Measurements from ENCODE around the gene PRELP. TPM values are rescaled to one million over a fixed set of nuclear protein-coding genes. Genes with fewer than 3 reads are reported as not detected.

The PRELP gene
- polyA plus RNA-seq = not detected

DNA sequence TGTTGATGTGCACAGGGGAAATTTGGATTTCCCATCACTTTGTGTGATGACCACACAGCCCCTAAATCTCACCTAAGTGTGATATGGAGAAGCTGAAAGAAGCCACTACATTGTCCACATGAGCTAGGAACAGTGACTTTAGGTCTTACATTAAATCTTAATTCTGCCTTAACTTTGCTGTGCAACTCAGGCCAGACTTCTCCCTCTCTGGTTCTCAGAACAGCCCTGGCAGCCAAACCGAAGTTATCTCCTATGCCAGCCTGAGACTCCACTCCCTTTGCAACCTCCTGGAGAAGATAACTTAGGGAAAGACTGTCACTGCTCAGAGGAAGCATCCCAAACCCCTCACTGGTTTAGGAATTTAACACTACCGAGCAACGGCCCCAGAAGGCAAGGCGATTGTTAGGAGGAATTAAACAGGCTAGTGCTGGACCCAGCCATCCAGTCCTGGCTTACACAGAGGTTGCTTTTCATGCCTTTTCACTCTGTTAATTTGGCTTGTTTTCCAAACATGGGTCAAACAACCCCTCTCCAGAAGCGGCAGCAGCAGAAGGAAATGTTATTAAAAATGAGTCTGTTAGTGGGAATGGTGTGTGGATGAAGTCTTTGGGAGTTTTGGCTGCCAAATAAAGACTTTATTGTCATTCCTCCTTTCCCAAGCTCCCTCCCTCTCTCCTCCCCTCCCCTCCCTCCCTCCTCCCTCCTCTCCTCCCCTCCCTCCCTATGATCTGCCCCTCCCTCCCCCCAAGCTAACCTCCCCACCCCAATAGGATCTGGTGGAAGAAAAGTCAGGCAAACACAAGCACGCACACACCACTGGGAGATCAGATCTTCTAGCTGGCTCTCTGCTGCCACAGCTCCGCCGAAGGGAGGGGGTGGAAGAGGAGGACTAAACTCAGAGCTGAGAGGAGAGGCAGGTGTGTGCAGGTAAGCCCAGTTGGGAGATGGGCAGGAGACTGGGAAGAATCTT lies at the start of gene PRELP:
Gene PRELP (plus strand): TSS at position 795 of the 970 bp plus-strand sequence. CDS start 7,379 bp downstream, outside the sequence.
- Mint-ChIP-seq H3K4me3 (no peak within 1 kb of the TSS), H3K27ac (no peak within 1 kb of the TSS), H3K36me3 (no peaks in the 10 kb centered on the region), H3K27me3 (ENCODE audit: low read depth in 3 of 3) (peaks cover 5 to 8% (median 7%) of the 10 kb centered on the region in 3 donors), H3K4me1 (no peaks in the 10 kb centered on the region), H3K9me3 (no peaks in the 10 kb centered on the region)
- DNase-seq = no peak

DNA sequence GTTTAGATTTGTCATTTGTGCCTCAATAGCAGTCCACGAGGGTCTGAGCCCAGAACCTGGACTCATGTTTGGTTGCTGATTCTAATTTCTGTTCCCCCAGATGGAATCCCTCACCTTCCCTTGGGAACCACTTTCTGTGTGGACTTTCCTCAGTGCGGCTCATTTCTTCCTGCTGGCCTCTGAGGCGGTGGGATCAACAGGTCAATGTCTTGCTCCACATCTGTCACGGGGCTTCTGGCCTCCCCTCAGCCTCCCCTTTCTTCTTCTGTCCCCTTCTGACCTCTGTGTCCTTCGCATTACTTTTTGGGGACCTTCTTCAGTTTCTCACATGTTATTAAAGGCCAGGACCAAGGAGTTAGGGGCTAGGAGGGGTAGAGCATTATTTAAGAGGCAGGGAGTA lies 49.2 kb upstream of the PRELP start:
- DNase-seq = no peak
- Mint-ChIP-seq H3K4me1 (no peaks in the 10 kb centered on the region), H3K27me3 (ENCODE audit: low read depth in 3 of 3) (peaks cover 8 to 12% (median 11%) of the 10 kb centered on the region in 3 donors), H3K27ac (no peak overlapping the region), H3K9me3 (peaks cover 0 to 2% (median 0%) of the 10 kb centered on the region in 6 donors), H3K4me3 (no peak overlapping the region), H3K36me3 (no peaks in the 10 kb centered on the region)

GRCh38 chr1:203426870-203427269 lies 48.7 kb upstream of the PRELP start:
- Mint-ChIP-seq H3K4me1 (no peaks in the 10 kb centered on the region), H3K36me3 (no peaks in the 10 kb centered on the region), H3K4me3 (no peak overlapping the region), H3K27me3 (ENCODE audit: low read depth in 3 of 3) (peaks cover 8 to 12% (median 11%) of the 10 kb centered on the region in 3 donors), H3K9me3 (peaks cover 0 to 2% (median 0%) of the 10 kb centered on the region in 6 donors), H3K27ac (no peak overlapping the region)
- no peak for DNase-seq

GRCh38 chr1:203427451-203427850 lies 48.2 kb upstream of the PRELP start:
- Mint-ChIP-seq H3K4me1 (no peaks in the 10 kb centered on the region), H3K27me3 (ENCODE audit: low read depth in 3 of 3) (peaks cover 8 to 12% (median 11%) of the 10 kb centered on the region in 3 donors), H3K36me3 (no peaks in the 10 kb centered on the region), H3K4me3 (no peak overlapping the region), H3K9me3 (peaks cover 0 to 2% (median 0%) of the 10 kb centered on the region in 6 donors), H3K27ac (no peak overlapping the region)
- DNase-seq = no peak

- Mint-ChIP-seq H3K27me3 (ENCODE audit: low read depth in 3 of 3) (peaks cover 7 to 12% (median 12%) of the 10 kb centered on the region in 3 donors), H3K36me3 (no peaks in the 10 kb centered on the region), H3K27ac (no peak overlapping the region), H3K9me3 (peaks cover 0 to 3% (median 0%) of the 10 kb centered on the region in 6 donors), H3K4me3 (no peak overlapping the region), H3K4me1 (no peaks in the 10 kb centered on the region)
- no peak for DNase-seq
These were observed 46.5 kb upstream of the PRELP start for GRCh38 chr1:203428981-203429599.

GRCh38 chr1:203435615-203436014 lies 40.0 kb upstream of the PRELP start:
- H3K4me1 Mint-ChIP-seq = no peaks in the 10 kb centered on the region
- H3K4me3 Mint-ChIP-seq = no peak overlapping the region
- DNase-seq = no peak
- peaks cover 0 to 4% (median 0%) of the 10 kb centered on the region in 6 donors for H3K9me3 Mint-ChIP-seq
- H3K27ac Mint-ChIP-seq = no peak overlapping the region
- H3K27me3 Mint-ChIP-seq (ENCODE audit: low read depth in 3 of 3) = peaks cover 4 to 10% (median 6%) of the 10 kb centered on the region in 3 donors
- H3K36me3 Mint-ChIP-seq = no peaks in the 10 kb centered on the region

GRCh38 chr1:203437696-203438315 lies 37.8 kb upstream of the PRELP start:
- Mint-ChIP-seq H3K4me3 (no peak overlapping the region), H3K9me3 (peaks cover 0 to 4% (median 0%) of the 10 kb centered on the region in 6 donors), H3K27me3 (ENCODE audit: low read depth in 3 of 3) (peaks cover 5 to 7% (median 6%) of the 10 kb centered on the region in 3 donors), H3K27ac (no peak overlapping the region), H3K36me3 (no peaks in the 10 kb centered on the region), H3K4me1 (no peaks in the 10 kb centered on the region)
- DNase-seq = no peak

DNA sequence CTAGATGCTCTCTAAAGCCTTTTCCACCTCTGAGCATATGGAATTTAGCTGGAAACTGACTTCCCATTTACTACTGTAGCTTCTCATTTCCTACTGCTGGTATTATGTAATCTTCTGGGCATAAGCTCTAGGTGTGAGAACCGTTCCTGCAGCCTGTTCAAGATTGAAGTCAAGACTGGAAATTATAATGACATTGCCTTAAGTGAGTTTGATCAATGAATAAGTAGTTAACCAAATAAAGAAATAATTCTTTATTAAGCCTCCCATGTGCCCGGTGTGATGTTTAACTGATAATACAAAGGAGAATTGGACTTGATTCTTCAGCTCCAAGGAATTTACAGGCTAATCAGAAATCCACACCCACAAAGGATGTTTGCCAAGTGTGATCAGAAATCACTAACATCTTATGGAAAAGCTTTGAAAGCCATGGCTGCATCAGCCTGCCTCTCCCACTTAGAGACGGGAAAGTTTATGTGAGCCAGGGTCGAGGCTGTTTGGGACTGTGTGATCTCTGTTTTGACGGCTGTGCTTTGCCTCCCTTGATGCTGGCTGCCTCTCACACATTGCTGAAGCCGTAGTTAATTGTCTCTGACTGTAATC lies 36.4 kb upstream of the PRELP start:
- Mint-ChIP-seq H3K9me3 (peaks cover 0 to 2% (median 0%) of the 10 kb centered on the region in 6 donors), H3K27ac (no peak overlapping the region), H3K4me1 (no peaks in the 10 kb centered on the region), H3K36me3 (no peaks in the 10 kb centered on the region), H3K27me3 (ENCODE audit: low read depth in 3 of 3) (peaks cover 4 to 9% (median 6%) of the 10 kb centered on the region in 3 donors), H3K4me3 (no peak overlapping the region)
- DNase-seq = no peak

DNA sequence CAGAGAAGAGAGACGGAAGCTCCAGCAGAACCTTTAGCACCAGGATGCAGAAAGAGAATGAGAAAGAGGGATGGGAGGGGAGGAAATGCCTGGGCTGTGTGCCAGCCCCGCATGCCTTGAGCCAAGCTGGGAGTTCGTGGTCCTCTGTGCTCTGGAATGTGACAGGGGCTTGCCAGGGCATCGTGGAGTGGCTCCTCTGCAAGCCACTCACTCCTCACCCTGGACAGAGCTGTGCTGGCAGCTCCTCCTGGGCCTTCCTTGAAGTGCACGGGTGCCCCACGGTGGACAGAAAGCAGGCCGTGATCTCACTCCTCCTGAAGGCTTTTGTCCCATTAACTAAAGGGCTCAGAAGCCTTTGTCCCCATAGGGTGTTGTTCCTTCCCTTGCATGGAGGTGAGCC lies 34.8 kb upstream of the PRELP start:
- Mint-ChIP-seq H3K4me1 (no peaks in the 10 kb centered on the region), H3K27me3 (ENCODE audit: low read depth in 3 of 3) (peaks cover 3 to 10% (median 6%) of the 10 kb centered on the region in 3 donors), H3K9me3 (peaks cover 1 to 5% (median 3%) of the 10 kb centered on the region in 6 donors), H3K36me3 (peaks cover 0 to 3% (median 0%) of the 10 kb centered on the region in 3 donors), H3K27ac (no peak overlapping the region), H3K4me3 (no peak overlapping the region)
- no peak for DNase-seq

GRCh38 chr1:203441766-203442165 lies 33.8 kb upstream of the PRELP start:
- Mint-ChIP-seq H3K9me3 (peaks cover 1 to 5% (median 2%) of the 10 kb centered on the region in 6 donors), H3K4me1 (no peaks in the 10 kb centered on the region), H3K36me3 (peaks cover 0 to 3% (median 0%) of the 10 kb centered on the region in 3 donors), H3K27me3 (ENCODE audit: low read depth in 3 of 3) (peaks cover 3 to 10% (median 5%) of the 10 kb centered on the region in 3 donors), H3K4me3 (no peak overlapping the region), H3K27ac (no peak overlapping the region)
- DNase-seq = no peak

- H3K4me3 Mint-ChIP-seq = no peak overlapping the region
- no peaks in the 10 kb centered on the region for H3K4me1 Mint-ChIP-seq
- peaks cover 0 to 3% (median 0%) of the 10 kb centered on the region in 3 donors for H3K36me3 Mint-ChIP-seq
- peaks cover 5 to 11% (median 7%) of the 10 kb centered on the region in 3 donors for H3K27me3 Mint-ChIP-seq (ENCODE audit: low read depth in 3 of 3)
- no peak for DNase-seq
- H3K9me3 Mint-ChIP-seq = peaks cover 1 to 5% (median 2%) of the 10 kb centered on the region in 6 donors
- H3K27ac Mint-ChIP-seq = no peak overlapping the region
These were observed 32.8 kb upstream of the PRELP start for GRCh38 chr1:203442821-203443220.

- Mint-ChIP-seq H3K4me3 (no peak overlapping the region), H3K36me3 (peaks cover 0 to 3% (median 0%) of the 10 kb centered on the region in 3 donors), H3K4me1 (no peaks in the 10 kb centered on the region), H3K9me3 (peaks cover 1 to 5% (median 2%) of the 10 kb centered on the region in 6 donors), H3K27ac (no peak overlapping the region), H3K27me3 (ENCODE audit: low read depth in 3 of 3) (peaks cover 5 to 13% (median 7%) of the 10 kb centered on the region in 3 donors)
- no peak for DNase-seq
These were observed 32.3 kb upstream of the PRELP start for GRCh38 chr1:203443296-203443695.

DNA sequence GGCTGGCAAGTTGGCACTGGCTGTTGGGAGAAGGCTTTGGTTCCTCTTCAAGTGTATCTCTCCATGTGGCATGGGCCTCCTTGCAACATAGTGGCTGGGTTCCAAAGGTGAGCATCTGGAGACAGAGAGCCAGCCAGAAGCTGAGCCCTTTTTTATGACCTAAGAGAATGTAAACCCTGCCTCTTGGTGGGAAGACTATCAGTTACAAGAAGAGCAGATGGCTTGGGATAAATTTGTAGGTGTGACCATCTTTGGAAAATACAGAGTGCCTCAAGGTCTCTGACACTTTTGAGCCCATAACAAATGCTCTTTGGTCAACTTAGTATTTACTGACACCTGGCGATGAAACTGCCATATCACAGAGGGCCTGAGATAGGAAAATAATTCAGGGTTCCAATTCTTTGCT lies 31.4 kb upstream of the PRELP start:
- Mint-ChIP-seq H3K9me3 (peaks cover 1 to 5% (median 2%) of the 10 kb centered on the region in 6 donors), H3K4me3 (no peak overlapping the region), H3K27ac (no peak overlapping the region), H3K27me3 (ENCODE audit: low read depth in 3 of 3) (peaks cover 5 to 13% (median 10%) of the 10 kb centered on the region in 3 donors), H3K4me1 (no peaks in the 10 kb centered on the region), H3K36me3 (peaks cover 0 to 3% (median 0%) of the 10 kb centered on the region in 3 donors)
- no peak for DNase-seq
